ENCODE data around the gene MGMT.

- TF ChIP-seq SUZ12 (IDR thresholded peaks at IDR 0.05; ENCODE audit: extremely low read depth, insufficient read depth, insufficient read length): no peak
- TF ChIP-seq YY1 (IDR thresholded peaks at IDR 0.05; ENCODE audit: insufficient read depth, insufficient read length): no peak
- TF ChIP-seq ZNF274 (IDR thresholded peaks at IDR 0.05; ENCODE audit: low read depth, low read length): no peak
Measured at GRCh38 chr10:129653861-129654260, 186.8 kb downstream of the MGMT start.
